Endothelial cell (in vitro differentiated cells): Measurements from ENCODE around the gene NAV3. TPM values are rescaled to one million over a fixed set of nuclear protein-coding genes. Genes with fewer than 3 reads are reported as not detected.

ENCODE experiments used
- DNase-seq: peaks from one replicate; pipeline ENCODE4 v3.0.0; 2021; ENCODE audit warnings: low spot score
- H3K27ac Mint-ChIP-seq: one replicate; pipeline ENCODE4 v1.8.0; 2021; ENCODE audit warnings: mixed read lengths, inconsistent platforms; ENCODE audit not compliant: unreplicated experiment
- H3K27me3 Mint-ChIP-seq: one replicate; pipeline ENCODE4 v1.8.0; 2021; ENCODE audit warnings: mild to moderate bottlenecking, moderate library complexity, mixed read lengths, inconsistent platforms; ENCODE audit not compliant: unreplicated experiment
- H3K36me3 Mint-ChIP-seq: one replicate; pipeline ENCODE4 v1.8.0; 2021; ENCODE audit warnings: mild to moderate bottlenecking, low read depth, mixed read lengths, inconsistent platforms; ENCODE audit not compliant: unreplicated experiment
- H3K4me1 Mint-ChIP-seq: one replicate; pipeline ENCODE4 v1.8.0; 2021; ENCODE audit warnings: mild to moderate bottlenecking, mixed read lengths, inconsistent platforms; ENCODE audit not compliant: unreplicated experiment
- H3K4me3 Mint-ChIP-seq: one replicate; pipeline ENCODE4 v1.8.0; 2021; ENCODE audit warnings: mild to moderate bottlenecking, mixed read lengths, inconsistent platforms; ENCODE audit not compliant: unreplicated experiment
- H3K9me3 Mint-ChIP-seq: one replicate; pipeline ENCODE4 v1.8.0; 2021; ENCODE audit warnings: mixed read lengths, inconsistent platforms; ENCODE audit not compliant: unreplicated experiment
- total RNA-seq: library from RNA; stranded (reverse); fragmentation: NEBNext Ultra II Directional; extraction: Animal tissue kit (Norgen Biotek cat#: 25700); gene quantifications from one replicate; pipeline ENCODE4 v1.2.1, GENCODE V29; 2021; ENCODE audit not compliant: unreplicated experiment
- TF ChIP-seq, protein P1 (sequence below): fragments of 200-600 bp; sonication (generic); IDR thresholded peaks from one replicate; pipeline ENCODE4 v1.5.0; 2021; ENCODE audit warnings: antibody characterized with exemption; ENCODE audit not compliant: unreplicated experiment

NAV3 gene
- total RNA-seq, 1 donor from 2014 or later = 20.3 TPM

DNA sequence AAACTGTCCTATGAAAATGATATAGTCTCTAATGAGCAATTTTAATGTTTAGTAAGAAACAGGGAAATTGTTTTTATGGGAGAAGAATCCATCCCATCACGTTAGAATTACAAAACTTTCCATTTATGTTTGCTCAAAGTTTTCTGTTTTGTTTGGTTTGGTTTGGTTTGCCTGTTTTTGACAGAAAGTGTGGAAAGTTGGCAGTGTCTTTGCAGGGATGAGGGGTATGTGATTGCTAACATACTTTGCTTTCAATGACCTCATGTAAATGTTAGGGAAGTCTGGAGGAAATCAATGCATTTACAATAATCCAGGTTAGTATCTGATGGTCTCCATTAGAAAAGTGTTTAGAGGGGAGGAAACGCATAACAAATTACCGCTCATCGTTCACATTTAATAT lies 12.3 kb upstream of the NAV3 start:
- Mint-ChIP-seq H3K9me3 (no peaks in the 10 kb centered on the region), H3K4me3 (no peak overlapping the region), H3K27ac (peak overlapping the region; percentile 6), H3K36me3 (no peaks in the 10 kb centered on the region), H3K4me1 (peaks cover 40% of the 10 kb centered on the region), H3K27me3 (no peaks in the 10 kb centered on the region)
- TF ChIP-seq, protein P1, sequence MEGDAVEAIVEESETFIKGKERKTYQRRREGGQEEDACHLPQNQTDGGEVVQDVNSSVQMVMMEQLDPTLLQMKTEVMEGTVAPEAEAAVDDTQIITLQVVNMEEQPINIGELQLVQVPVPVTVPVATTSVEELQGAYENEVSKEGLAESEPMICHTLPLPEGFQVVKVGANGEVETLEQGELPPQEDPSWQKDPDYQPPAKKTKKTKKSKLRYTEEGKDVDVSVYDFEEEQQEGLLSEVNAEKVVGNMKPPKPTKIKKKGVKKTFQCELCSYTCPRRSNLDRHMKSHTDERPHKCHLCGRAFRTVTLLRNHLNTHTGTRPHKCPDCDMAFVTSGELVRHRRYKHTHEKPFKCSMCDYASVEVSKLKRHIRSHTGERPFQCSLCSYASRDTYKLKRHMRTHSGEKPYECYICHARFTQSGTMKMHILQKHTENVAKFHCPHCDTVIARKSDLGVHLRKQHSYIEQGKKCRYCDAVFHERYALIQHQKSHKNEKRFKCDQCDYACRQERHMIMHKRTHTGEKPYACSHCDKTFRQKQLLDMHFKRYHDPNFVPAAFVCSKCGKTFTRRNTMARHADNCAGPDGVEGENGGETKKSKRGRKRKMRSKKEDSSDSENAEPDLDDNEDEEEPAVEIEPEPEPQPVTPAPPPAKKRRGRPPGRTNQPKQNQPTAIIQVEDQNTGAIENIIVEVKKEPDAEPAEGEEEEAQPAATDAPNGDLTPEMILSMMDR = no peak
- DNase-seq = no peak

DNA sequence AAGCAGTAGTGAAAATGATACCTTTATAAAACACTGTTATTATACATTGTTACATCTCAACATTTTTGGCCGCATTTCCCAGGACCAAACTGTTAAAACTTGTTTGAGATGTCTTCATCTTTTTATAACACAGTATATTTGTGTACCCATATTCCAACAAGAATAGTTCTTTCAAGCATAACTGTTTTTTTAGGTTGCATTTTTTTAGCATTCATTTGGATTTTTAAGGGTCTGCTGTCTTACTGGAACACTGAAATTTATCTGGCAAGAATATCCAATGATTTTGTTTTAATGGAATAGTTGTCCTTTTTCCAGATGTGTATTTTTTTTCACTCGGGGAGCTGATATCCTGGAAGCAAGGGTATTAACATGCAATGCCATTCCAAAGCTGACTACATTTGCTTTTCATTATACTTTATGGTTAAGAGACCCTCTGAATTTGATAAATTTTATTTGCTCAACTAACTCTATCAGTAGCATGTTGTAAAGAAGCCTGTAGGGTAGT lies 8.9 kb upstream of the NAV3 start:
- Mint-ChIP-seq H3K4me3 (no peak overlapping the region), H3K4me1 (peaks cover 14% of the 10 kb centered on the region), H3K36me3 (peaks cover 4% of the 10 kb centered on the region), H3K27ac (no peak overlapping the region), H3K27me3 (peaks cover 2% of the 10 kb centered on the region), H3K9me3 (no peaks in the 10 kb centered on the region)
- no peak for DNase-seq
- TF ChIP-seq, protein P1 = no peak

DNA sequence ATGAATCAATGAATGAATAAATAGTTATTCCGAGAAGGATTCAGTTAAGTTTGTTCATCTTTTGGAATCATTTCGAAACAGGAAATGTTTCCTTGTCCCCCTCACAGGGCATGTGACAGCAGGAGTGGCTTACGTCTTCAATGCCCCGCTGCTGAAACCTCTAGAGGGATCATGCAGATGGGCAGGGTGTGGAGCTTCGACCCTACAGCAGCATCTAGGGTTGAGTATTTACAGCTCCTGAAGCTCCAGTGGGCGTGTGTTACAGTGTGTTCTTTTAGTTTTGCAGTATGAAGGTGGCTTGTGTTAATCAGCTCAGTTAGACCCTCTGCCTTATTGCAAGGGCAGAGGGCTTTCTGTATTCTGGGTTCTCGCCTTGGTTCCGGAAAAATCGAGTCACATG lies 2.6 kb downstream of the NAV3 start:
- no peak for DNase-seq
- H3K4me1 Mint-ChIP-seq = peaks cover 14% of the 10 kb centered on the region
- no peaks in the 10 kb centered on the region for H3K36me3 Mint-ChIP-seq
- H3K9me3 Mint-ChIP-seq = no peaks in the 10 kb centered on the region
- peaks cover 1% of the 10 kb centered on the region for H3K27me3 Mint-ChIP-seq
- no peak overlapping the region for H3K4me3 Mint-ChIP-seq
- H3K27ac Mint-ChIP-seq = no peak overlapping the region
- TF ChIP-seq, protein P1 = no peak

DNA sequence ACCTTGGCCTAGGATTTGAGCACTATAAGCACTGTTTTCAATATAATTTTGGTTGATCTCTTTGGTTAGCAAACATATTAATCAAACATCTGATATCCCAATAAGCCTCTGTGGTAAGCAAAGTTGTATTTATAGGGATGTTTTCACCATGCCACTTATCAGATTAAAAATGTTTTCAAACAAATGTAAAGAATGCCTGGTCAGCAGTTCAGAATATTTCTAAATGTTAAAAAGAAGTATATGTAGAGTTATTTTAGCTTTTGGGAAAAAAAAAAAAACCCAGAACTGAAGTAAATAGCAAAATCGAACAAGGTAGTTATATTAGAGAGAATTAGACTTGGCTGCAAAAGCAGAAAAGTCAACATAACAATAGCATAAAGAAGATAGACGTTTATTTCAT lies 3.9 kb downstream of the NAV3 start:
- TF ChIP-seq, protein P1 = no peak
- no peaks in the 10 kb centered on the region for H3K36me3 Mint-ChIP-seq

DNA sequence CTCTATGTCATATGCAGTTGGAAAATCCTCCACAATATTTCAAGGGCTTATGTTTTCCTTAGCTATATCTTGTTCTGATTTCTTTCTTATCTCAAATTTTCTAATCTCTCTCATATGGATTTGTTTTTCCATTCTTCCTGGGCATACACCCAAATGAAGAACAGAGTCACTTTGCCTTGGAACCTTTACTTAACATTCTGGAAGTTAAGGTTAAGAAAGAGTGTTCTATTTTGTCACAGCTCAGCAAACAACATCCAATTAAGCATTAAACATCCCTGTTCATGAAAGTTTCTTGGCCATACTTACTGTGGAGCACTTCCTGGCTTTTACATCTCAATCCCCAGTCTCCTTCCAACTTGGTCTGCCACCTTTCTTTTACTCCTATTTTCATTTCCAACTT lies 5.3 kb downstream of the NAV3 start:
- no peaks in the 10 kb centered on the region for H3K9me3 Mint-ChIP-seq
- H3K27ac Mint-ChIP-seq = no peak overlapping the region
- H3K4me1 Mint-ChIP-seq = peaks cover 1% of the 10 kb centered on the region

More for the DNA sequence above, 3.9 kb downstream of the NAV3 start:
- H3K27ac Mint-ChIP-seq = no peak overlapping the region
- peaks cover 1% of the 10 kb centered on the region for H3K27me3 Mint-ChIP-seq
- H3K9me3 Mint-ChIP-seq = no peaks in the 10 kb centered on the region
- H3K4me3 Mint-ChIP-seq = no peak overlapping the region
- peaks cover 8% of the 10 kb centered on the region for H3K4me1 Mint-ChIP-seq
- DNase-seq = no peak

More for the DNA sequence above, 5.3 kb downstream of the NAV3 start:
- H3K36me3 Mint-ChIP-seq = no peaks in the 10 kb centered on the region
- H3K4me3 Mint-ChIP-seq = no peak overlapping the region
- H3K27me3 Mint-ChIP-seq = peaks cover 1% of the 10 kb centered on the region
- TF ChIP-seq, protein P1 = no peak
- DNase-seq = no peak
